ENCODE measurements around the gene MBP.
"Not testable (repeated sequence)": the region's sequence is repeated elsewhere in the genome, so short reads cannot be mapped to it uniquely, and the experiment has no call there.

MBP gene

GRCh38 chr18:76962851-76963250 is 169.7 kb downstream of the MBP start:
- no peak for DNase-seq

GRCh38 chr18:76960528-76961035 is 172.0 kb downstream of the MBP start:
- no peak for DNase-seq

GRCh38 chr18:76959605-76960004 is 173.0 kb downstream of the MBP start:
- DNase-seq: no peak

GRCh38 chr18:76958692-76959341 is 173.8 kb downstream of the MBP start:
- peak; percentile 78 for DNase-seq

GRCh38 chr18:76957384-76958355 is 174.9 kb downstream of the MBP start:
- DNase-seq: no peak

- no peak for DNase-seq
These were observed 175.9 kb downstream of the MBP start for GRCh38 chr18:76956648-76957047.

- DNase-seq: peak; percentile 26
These were observed 176.9 kb downstream of the MBP start for GRCh38 chr18:76955524-76956170.

- peak; percentile 90 for DNase-seq
These were observed 178.9 kb downstream of the MBP start for GRCh38 chr18:76953583-76954233.

GRCh38 chr18:76953156-76953555 is 179.4 kb downstream of the MBP start:
- DNase-seq: no peak

- DNase-seq: peak; percentile 45
These were observed 179.8 kb downstream of the MBP start for GRCh38 chr18:76952747-76953146.

- DNase-seq: no peak
These were observed 180.9 kb downstream of the MBP start for GRCh38 chr18:76951456-76952247.

GRCh38 chr18:76948345-76948744 is 184.2 kb downstream of the MBP start:
- no peak for DNase-seq

- not testable (repeated sequence) for DNase-seq
These were observed 188.2 kb downstream of the MBP start for GRCh38 chr18:76944346-76944745.

- no peak for DNase-seq
These were observed 188.8 kb downstream of the MBP start for GRCh38 chr18:76943542-76944339.

GRCh38 chr18:76941284-76941683 is 191.3 kb downstream of the MBP start:
- no peak for DNase-seq

- no peak for DNase-seq
These were observed 194.0 kb downstream of the MBP start for GRCh38 chr18:76938619-76939018.

GRCh38 chr18:76937597-76937996 is 195.0 kb downstream of the MBP start:
- no peak for DNase-seq

GRCh38 chr18:76936877-76937276 is 195.7 kb downstream of the MBP start:
- no peak for DNase-seq

- no peak for DNase-seq
These were observed 196.8 kb downstream of the MBP start for GRCh38 chr18:76935722-76936337.

GRCh38 chr18:76932026-76932819 is 200.4 kb downstream of the MBP start:
- no peak for DNase-seq

Data from NCI-H1092 treated with DMSO at 0.1 percent for 48 hours (cell line).